PC-3 (cell line): ENCODE data around the gene RHOXF2. TPM values are rescaled to one million over a fixed set of nuclear protein-coding genes. Genes with fewer than 3 reads are reported as not detected.
"Not testable (repeated sequence)": the region's sequence is repeated elsewhere in the genome, so short reads cannot be mapped to it uniquely, and the experiment has no call there.

Experiments used
- ATAC-seq: fragments of 200-7000 bp; cut with Tn5 transposase; 2 replicates; pipeline ENCODE4 v1.9.1; 2020; ENCODE audit warnings: mild to moderate bottlenecking, moderate library complexity
- Bru-seq: library from RNA; stranded (reverse); fragments of 400-500 nt; gene quantifications from one replicate; lab custom pipeline; 2021; lab: Mats Ljungman, UMichigan
- BruChase-seq, 2 experiments: library from RNA; stranded (reverse); fragments of 400-500 nt; gene quantifications; one replicate each; lab custom pipeline; 2021; lab: Mats Ljungman, UMichigan
- BruUV-seq: library from RNA; stranded (reverse); fragments of 400-500 nt; replicated peaks from 2 replicates; lab custom pipeline; 2021; lab: Mats Ljungman, UMichigan
- CTCF ChIA-PET: fragments of 300-600 bp; sonication (Branson Sonifier 250); formaldehyde crosslinking; loops from one replicate; lab custom pipeline; 2022; ENCODE audit warnings: antibody characterized with exemption; lab: Charles Lee
- POLR2A ChIA-PET: fragments of 300-600 bp; sonication (Branson Sonifier 250); formaldehyde crosslinking; loops from one replicate; lab custom pipeline; 2022; ENCODE audit warnings: antibody characterized with exemption; ENCODE audit not compliant: unreplicated experiment; lab: Charles Lee
- DNase-seq: peaks from one replicate; pipeline ENCODE4 v3.0.0-alpha.2; 2015
- H2AFZ ChIP-seq: fragments of 300-600 bp; sonication (generic); 2 replicates; pipeline ENCODE4 v1.6.0; 2016; ENCODE audit warnings: antibody characterized with exemption, low read length
- H3F3A ChIP-seq: fragments of 300-600 bp; sonication (generic); one replicate; pipeline ENCODE4 v1.6.0; 2017; ENCODE audit warnings: antibody characterized with exemption, low read length, control low read depth, mild to moderate bottlenecking; ENCODE audit not compliant: unreplicated experiment
- H3K27ac ChIP-seq: fragments of 300-600 bp; sonication (generic); 2 replicates; pipeline ENCODE4 v1.5.1; 2016; ENCODE audit warnings: mild to moderate bottlenecking, low read length
- H3K27me3 ChIP-seq: fragments of 300-600 bp; sonication (generic); 2 replicates; pipeline ENCODE4 v1.6.1; 2016; ENCODE audit warnings: low read length, mixed read lengths
- H3K36me3 ChIP-seq: fragments of 300-600 bp; sonication (generic); 2 replicates; pipeline ENCODE4 v1.6.1; 2016; ENCODE audit warnings: low read depth, mixed run types, low read length, mixed read lengths
- H3K4me1 ChIP-seq: fragments of 300-600 bp; sonication (generic); 2 replicates; pipeline ENCODE4 v1.5.1; 2016; ENCODE audit warnings: low read length; ENCODE audit not compliant: insufficient read depth
- H3K4me2 ChIP-seq: fragments of 300-600 bp; sonication (generic); 2 replicates; pipeline ENCODE4 v1.6.0; 2016; ENCODE audit warnings: low read length
- H3K4me3 ChIP-seq: fragments of 300-600 bp; sonication (generic); 2 replicates; pipeline ENCODE4 v1.5.1; 2016; ENCODE audit warnings: mild to moderate bottlenecking, low read length, mixed read lengths
- H3K79me2 ChIP-seq: fragments of 300-600 bp; sonication (generic); 2 replicates; pipeline ENCODE4 v1.6.1; 2017; ENCODE audit warnings: low read length, mixed read lengths
- H3K9ac ChIP-seq: fragments of 300-600 bp; sonication (generic); 2 replicates; pipeline ENCODE4 v1.6.0; 2016; ENCODE audit warnings: mild to moderate bottlenecking, low read length
- H3K9me2 ChIP-seq: fragments of 300-600 bp; sonication (generic); replicated peaks from 2 replicates; pipeline ENCODE4 v1.6.1; 2016; ENCODE audit warnings: mixed run types, low read length, mixed read lengths
- H3K9me3 ChIP-seq: fragments of 300-600 bp; sonication (generic); 2 replicates; pipeline ENCODE4 v1.6.1; 2016; ENCODE audit warnings: low read length, mixed read lengths
- H4K20me1 ChIP-seq: fragments of 300-600 bp; sonication (generic); 2 replicates; pipeline ENCODE4 v1.6.1; 2016; ENCODE audit warnings: low read length, mixed read lengths
- EZH2 ChIP-seq: fragments of 300-600 bp; sonication (generic); IDR thresholded peaks from one replicate; pipeline ENCODE4 v1.6.1; 2017; ENCODE audit warnings: antibody characterized with exemption, mild to moderate bottlenecking, low read length; ENCODE audit not compliant: unreplicated experiment
- EZH2phosphoT487 ChIP-seq: fragments of 300-600 bp; sonication (generic); IDR thresholded peaks from 2 replicates; pipeline ENCODE4 v1.6.1; 2018; ENCODE audit warnings: mild to moderate bottlenecking, antibody characterized with exemption, low read length, borderline replicate concordance
- intact Hi-C: fragments of 100-400 bp; cut with micrococcal nuclease; formaldehyde crosslinking; loops from 2 replicates; pipeline ENCODE4 v1.9.0; 2023
- long read RNA-seq: library from polyadenylated mRNA; unstranded; transcript quantifications from one replicate; pipeline ENCODE4 v2.0.0, GENCODE V29; 2021; ENCODE audit not compliant: unreplicated experiment
- total RNA-seq: library from RNA; depleted of rRNA; stranded (reverse); fragments of >200 nt; gene quantifications from 2 replicates; pipeline ENCODE4 v1.2.3, GENCODE V29; 2014; rRNA removed
- TF ChIP-seq, protein P1 (sequence below): fragments of 300-600 bp; sonication (generic); conservative IDR thresholded peaks from 2 replicates; pipeline ENCODE4 v1.5.1; 2017; ENCODE audit warnings: antibody characterized with exemption, low read depth, mild to moderate bottlenecking, low read length

The RHOXF2 gene, protein sequence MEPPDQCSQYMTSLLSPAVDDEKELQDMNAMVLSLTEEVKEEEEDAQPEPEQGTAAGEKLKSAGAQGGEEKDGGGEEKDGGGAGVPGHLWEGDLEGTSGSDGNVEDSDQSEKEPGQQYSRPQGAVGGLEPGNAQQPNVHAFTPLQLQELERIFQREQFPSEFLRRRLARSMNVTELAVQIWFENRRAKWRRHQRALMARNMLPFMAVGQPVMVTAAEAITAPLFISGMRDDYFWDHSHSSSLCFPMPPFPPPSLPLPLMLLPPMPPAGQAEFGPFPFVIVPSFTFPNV
- total RNA-seq (not detected in 2 replicates), Bru-seq, nascent RNA (not detected), BruChase-seq, experiment 1, labeled RNA remaining after a 6-hour chase (not detected), BruChase-seq, experiment 2, labeled RNA remaining after a 2-hour chase (percentile 12 among the genes with signal in this experiment)
- long read RNA-seq, result 0 reads

DNA sequence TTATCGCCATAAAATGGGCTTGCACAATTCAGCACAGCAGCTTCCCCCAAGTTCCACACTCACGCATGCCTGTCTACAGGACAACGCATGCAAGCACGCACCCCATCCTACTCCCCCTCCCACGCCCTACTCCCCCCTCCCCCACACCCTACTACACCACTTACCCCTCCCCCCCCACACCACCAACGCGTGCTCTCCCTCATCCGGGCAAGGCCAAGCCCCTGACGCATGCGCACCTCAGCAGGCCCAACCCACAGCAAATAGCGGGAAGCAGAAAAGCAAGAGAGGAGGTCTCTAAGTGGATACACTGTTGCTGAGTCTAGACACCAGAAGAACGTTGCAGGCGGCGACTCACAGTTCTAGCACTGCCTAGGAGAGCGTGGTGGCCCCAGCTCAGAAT lies at the start of gene RHOXF2:
TSS of gene RHOXF2 (plus strand) at position 301 of the 400 bp plus-strand sequence. CDS start 138 bp downstream, outside the sequence.
- H3F3A ChIP-seq, H3K9me2 ChIP-seq, ATAC-seq, H3K9ac ChIP-seq, H3K79me2 ChIP-seq, H4K20me1 ChIP-seq, intact Hi-C loops, POLR2A ChIA-PET, H3K27me3 ChIP-seq, H3K4me3 ChIP-seq, BruUV-seq, CTCF ChIA-PET, H3K36me3 ChIP-seq, H3K4me2 ChIP-seq, H3K4me1 ChIP-seq, DNase-seq, H3K27ac ChIP-seq, H2AFZ ChIP-seq, H3K9me3 ChIP-seq: not testable (repeated sequence)

DNA sequence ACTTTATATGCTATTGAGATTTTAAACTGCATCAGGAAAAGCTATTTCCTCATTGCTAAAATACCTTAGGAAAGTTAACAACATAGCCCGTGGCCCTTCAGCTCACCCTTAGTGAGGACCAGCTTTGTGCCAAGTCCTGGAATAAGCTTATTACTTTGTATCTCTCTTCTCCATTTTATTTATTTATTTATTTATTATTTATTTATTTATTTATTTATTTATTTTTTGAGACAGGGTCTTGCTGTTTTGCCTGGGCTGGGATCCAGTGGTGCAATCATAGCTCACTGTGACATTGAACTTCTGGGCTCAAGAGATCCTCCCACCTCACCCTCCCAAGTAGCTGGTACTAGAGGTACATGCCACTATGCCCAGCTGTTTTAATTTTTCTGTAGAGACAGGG lies 49.0 kb upstream of the RHOXF2 start:
- Histone ChIP-seq H3K27ac (no peak overlapping the region), H3K36me3 (no peaks in the 10 kb centered on the region), H3K79me2 (no peaks in the 10 kb centered on the region), H3K4me2 (no peak overlapping the region), H3K4me3 (no peak overlapping the region), H3K4me1 (peaks cover 5% of the 10 kb centered on the region; the same call in 1 of the 2 replicates), H2AFZ (no peak overlapping the region), H4K20me1 (no peaks in the 10 kb centered on the region), H3K9me2 (no peaks in the 10 kb centered on the region), H3K27me3 (no peaks in the 10 kb centered on the region), H3F3A (no peaks in the 10 kb centered on the region), H3K9ac (no peak overlapping the region), H3K9me3 (no peaks in the 10 kb centered on the region)
- DNase-seq (no peak), ATAC-seq (no peak)
- CTCF ChIA-PET, result no interaction called here
- intact Hi-C loops, result no loop called here
- TF ChIP-seq, protein P1, sequence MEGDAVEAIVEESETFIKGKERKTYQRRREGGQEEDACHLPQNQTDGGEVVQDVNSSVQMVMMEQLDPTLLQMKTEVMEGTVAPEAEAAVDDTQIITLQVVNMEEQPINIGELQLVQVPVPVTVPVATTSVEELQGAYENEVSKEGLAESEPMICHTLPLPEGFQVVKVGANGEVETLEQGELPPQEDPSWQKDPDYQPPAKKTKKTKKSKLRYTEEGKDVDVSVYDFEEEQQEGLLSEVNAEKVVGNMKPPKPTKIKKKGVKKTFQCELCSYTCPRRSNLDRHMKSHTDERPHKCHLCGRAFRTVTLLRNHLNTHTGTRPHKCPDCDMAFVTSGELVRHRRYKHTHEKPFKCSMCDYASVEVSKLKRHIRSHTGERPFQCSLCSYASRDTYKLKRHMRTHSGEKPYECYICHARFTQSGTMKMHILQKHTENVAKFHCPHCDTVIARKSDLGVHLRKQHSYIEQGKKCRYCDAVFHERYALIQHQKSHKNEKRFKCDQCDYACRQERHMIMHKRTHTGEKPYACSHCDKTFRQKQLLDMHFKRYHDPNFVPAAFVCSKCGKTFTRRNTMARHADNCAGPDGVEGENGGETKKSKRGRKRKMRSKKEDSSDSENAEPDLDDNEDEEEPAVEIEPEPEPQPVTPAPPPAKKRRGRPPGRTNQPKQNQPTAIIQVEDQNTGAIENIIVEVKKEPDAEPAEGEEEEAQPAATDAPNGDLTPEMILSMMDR, result no peak
- no peak for TF ChIP-seq EZH2
- TF ChIP-seq EZH2phosphoT487, result no peak
- no TSS peak for BruUV-seq
- POLR2A ChIA-PET, result no interaction called here

DNA sequence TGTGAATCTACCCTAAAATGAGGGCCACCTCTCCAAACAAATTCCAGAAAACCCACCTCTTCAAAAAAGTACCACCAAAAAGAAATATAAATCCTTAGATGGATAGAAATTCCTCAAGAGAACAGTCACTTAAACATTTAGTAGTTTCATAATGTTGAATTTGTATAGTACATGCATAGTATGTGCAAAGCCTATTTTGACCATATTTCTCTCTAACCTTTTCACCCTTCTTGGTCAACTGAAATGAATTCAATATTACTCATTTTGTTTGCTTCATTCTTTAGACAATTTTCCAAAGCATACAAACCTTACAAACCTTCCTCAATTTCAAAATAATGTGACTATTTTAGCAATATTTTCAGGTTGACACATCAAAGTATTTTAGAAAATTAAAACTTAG lies 46.8 kb upstream of the RHOXF2 start:
- intact Hi-C loops, result no loop called here
- Histone ChIP-seq H3K9me3 (no peaks in the 10 kb centered on the region), H3K4me3 (no peak overlapping the region), H3K79me2 (no peaks in the 10 kb centered on the region), H3K27ac (no peak overlapping the region), H2AFZ (no peak overlapping the region), H3K9ac (no peak overlapping the region), H3K27me3 (no peaks in the 10 kb centered on the region), H3K36me3 (no peaks in the 10 kb centered on the region), H3K4me2 (no peak overlapping the region), H3F3A (no peaks in the 10 kb centered on the region), H3K9me2 (no peaks in the 10 kb centered on the region), H4K20me1 (no peaks in the 10 kb centered on the region), H3K4me1 (peaks cover 5% of the 10 kb centered on the region; the same call in 1 of the 2 replicates)
- DNase-seq, result peak; percentile 41
- BruUV-seq, result no TSS peak
- TF ChIP-seq EZH2phosphoT487 (no peak), EZH2 (no peak)
- TF ChIP-seq, protein P1, result no peak
- ChIA-PET CTCF (no interaction called here), POLR2A (no interaction called here)
- ATAC-seq, result no peak
